Left ventricle myocardium superior (tissue), 1 donor: Measurements from ENCODE around the gene ZBTB4. TPM values are rescaled to one million over a fixed set of nuclear protein-coding genes. Genes with fewer than 3 reads are reported as not detected.

Source experiments
- ATAC-seq: fragments of 200-7000 bp; cut with Tn5 transposase; one replicate; pipeline ENCODE4 v1.9.1; 2020; ENCODE audit warnings: mild to moderate bottlenecking, moderate library complexity
- DNase-seq: peaks from one replicate; pipeline ENCODE4 v3.0.0-alpha.2; 2020
- intact Hi-C: fragments of 100-400 bp; cut with micrococcal nuclease; formaldehyde crosslinking; loops from one replicate; pipeline ENCODE4 v1.11.0; 2022
- long read RNA-seq: library from polyadenylated mRNA; unstranded; transcript quantifications from one replicate; pipeline ENCODE4 v2.0.0, GENCODE V29; 2021
- total RNA-seq: library from RNA; stranded (reverse); fragmentation: NEBNext Ultra II Directional; extraction: Animal tissue kit (Norgen Biotek cat#: 25700); gene quantifications from one replicate; pipeline ENCODE4 v1.2.1, GENCODE V29; 2021
- donor health status: DM: no; HTN: yes; CAD: no; lungs with severe emphysema.

The ZBTB4 gene
- total RNA-seq, result 70.9 TPM
- long read RNA-seq, full-length matches to known transcripts, result 1 of 86 reads
- long read RNA-seq, partial matches to known transcripts, result 3 of 86 reads
- long read RNA-seq, other reads (novel, unspliced or antisense), result 82 of 86 reads

GRCh38 chr17:7479213-7480088 lies at the start of gene ZBTB4:
TSS of gene ZBTB4 (minus strand) at chr17:7479631. CDS start at chr17:7466801, 12,830 bp downstream.
- intact Hi-C loops, result no loop called here

GRCh38 chr17:7528842-7529241 lies 49.4 kb upstream of the ZBTB4 start:
- DNase-seq (no peak), ATAC-seq (no peak)
- intact Hi-C loops, result no loop called here

More at GRCh38 chr17:7479213-7480088, at the start of gene ZBTB4:
- peak; percentile 9 for ATAC-seq
- peak; percentile 85 for DNase-seq

- DNase-seq, result peak; percentile 48
- intact Hi-C loops, result no loop called here
- peak; percentile 55 for ATAC-seq
These were observed 43.6 kb upstream of the ZBTB4 start for GRCh38 chr17:7523033-7523432.

GRCh38 chr17:7515911-7516610 lies 36.6 kb upstream of the ZBTB4 start:
- ATAC-seq (peak; percentile 15), DNase-seq (no peak)
- intact Hi-C loops, result no loop called here

GRCh38 chr17:7513850-7514419 lies 34.5 kb upstream of the ZBTB4 start:
- no peak for ATAC-seq
- intact Hi-C loops, result no loop called here
- no peak for DNase-seq

GRCh38 chr17:7512824-7513540 lies 33.6 kb upstream of the ZBTB4 start:
- intact Hi-C loops, result no loop called here
- no peak for DNase-seq

GRCh38 chr17:7512105-7512504 lies 32.7 kb upstream of the ZBTB4 start:
- DNase-seq, result no peak
- no peak for ATAC-seq
- intact Hi-C loops, result no loop called here

More at GRCh38 chr17:7512824-7513540, 33.6 kb upstream of the ZBTB4 start:
- ATAC-seq, result no peak

- no peak for ATAC-seq
- DNase-seq, result no peak
- intact Hi-C loops, result no loop called here
These were observed 31.7 kb upstream of the ZBTB4 start for GRCh38 chr17:7511108-7511507.

- peak; percentile 32 for ATAC-seq
These were observed 30.5 kb upstream of the ZBTB4 start for GRCh38 chr17:7509937-7510336.

GRCh38 chr17:7508846-7509245 lies 29.4 kb upstream of the ZBTB4 start:
- DNase-seq (no peak), ATAC-seq (no peak)
- intact Hi-C loops, result no loop called here

More at GRCh38 chr17:7509937-7510336, 30.5 kb upstream of the ZBTB4 start:
- intact Hi-C loops, result no loop called here
- DNase-seq, result no peak

GRCh38 chr17:7508145-7508544 lies 28.7 kb upstream of the ZBTB4 start:
- ATAC-seq, result no peak
- DNase-seq, result no peak
- intact Hi-C loops, result no loop called here

GRCh38 chr17:7503521-7503920 lies 24.1 kb upstream of the ZBTB4 start:
- intact Hi-C loops, result no loop called here
- DNase-seq (no peak), ATAC-seq (no peak)

GRCh38 chr17:7502987-7503386 lies 23.6 kb upstream of the ZBTB4 start:
- intact Hi-C loops, result no loop called here
- ATAC-seq, result no peak
- DNase-seq, result no peak

- ATAC-seq (no peak), DNase-seq (no peak)
- intact Hi-C loops, result no loop called here
These were observed 22.9 kb upstream of the ZBTB4 start for GRCh38 chr17:7502171-7502847.

- DNase-seq (no peak), ATAC-seq (no peak)
- intact Hi-C loops, result no loop called here
These were observed 22.3 kb upstream of the ZBTB4 start for GRCh38 chr17:7501729-7502128.

GRCh38 chr17:7499161-7499560 lies 19.7 kb upstream of the ZBTB4 start:
- DNase-seq, result no peak
- intact Hi-C loops, result no loop called here
- ATAC-seq, result no peak

- ATAC-seq (no peak), DNase-seq (no peak)
- intact Hi-C loops, result no loop called here
These were observed 18.2 kb upstream of the ZBTB4 start for GRCh38 chr17:7497636-7498035.

- DNase-seq (no peak), ATAC-seq (peak; percentile 47)
- intact Hi-C loops, result no loop called here
These were observed 17.8 kb upstream of the ZBTB4 start for GRCh38 chr17:7497228-7497627.
